Glomerular endothelial cell (primary cell): ENCODE data around the gene KXD1. TPM values are rescaled to one million over a fixed set of nuclear protein-coding genes. Genes with fewer than 3 reads are reported as not detected.
"Not testable (repeated sequence)": the region's sequence is repeated elsewhere in the genome, so short reads cannot be mapped to it uniquely, and the experiment has no call there.

Source experiments
- DNase-seq: peaks from one replicate; pipeline ENCODE4 v3.0.0-alpha.2; 2011; ENCODE audit warnings: low read depth, low spot score; ENCODE audit errors: extremely low read depth
- total RNA-seq: library from RNA; depleted of rRNA; stranded (reverse); fragments of >200 nt; gene quantifications from 2 replicates; pipeline ENCODE4 v1.2.3, GENCODE V29; 2015

The KXD1 gene
- total RNA-seq = 143 and 155 TPM in 2 replicates

GRCh38 chr19:18557411-18558201, at the start of gene KXD1:
Gene KXD1, plus strand, starts transcription at chr19:18557870. Its CDS starts 4,187 bp downstream, at chr19:18562057.
- DNase-seq = peak; percentile 98

- no peak for DNase-seq
Measured at GRCh38 chr19:18508585-18508984, 49.1 kb upstream of the KXD1 start.

GRCh38 chr19:18510216-18510615, 47.5 kb upstream of the KXD1 start:
- no peak for DNase-seq

GRCh38 chr19:18513868-18514267, 43.8 kb upstream of the KXD1 start:
- DNase-seq = no peak

GRCh38 chr19:18514800-18515682, 42.6 kb upstream of the KXD1 start:
- no peak for DNase-seq

- no peak for DNase-seq
Measured at GRCh38 chr19:18515959-18516358, 41.7 kb upstream of the KXD1 start.

- DNase-seq = no peak
Measured at GRCh38 chr19:18517606-18518005, 40.1 kb upstream of the KXD1 start.

- no peak for DNase-seq
Measured at GRCh38 chr19:18518639-18519038, 39.0 kb upstream of the KXD1 start.

- DNase-seq = no peak
Measured at GRCh38 chr19:18519962-18520847, 37.5 kb upstream of the KXD1 start.

GRCh38 chr19:18520848-18521691, 36.6 kb upstream of the KXD1 start:
- DNase-seq = no peak

- DNase-seq = no peak
Measured at GRCh38 chr19:18521692-18522123, 36.0 kb upstream of the KXD1 start, which contains the start of gene ELL. Gene ELL, minus strand, starts transcription at chr19:18522070. Its CDS starts 15 bp downstream, at chr19:18522055.

GRCh38 chr19:18522124-18522861, 35.4 kb upstream of the KXD1 start:
- peak; percentile 96 for DNase-seq

- DNase-seq = not testable (repeated sequence)
Measured at GRCh38 chr19:18522862-18523440, 34.7 kb upstream of the KXD1 start.

GRCh38 chr19:18523841-18524240, 33.8 kb upstream of the KXD1 start:
- DNase-seq = no peak

- no peak for DNase-seq
Measured at GRCh38 chr19:18526316-18526715, 31.4 kb upstream of the KXD1 start.

GRCh38 chr19:18529782-18530181, 27.9 kb upstream of the KXD1 start:
- no peak for DNase-seq

- no peak for DNase-seq
Measured at GRCh38 chr19:18531485-18531884, 26.2 kb upstream of the KXD1 start.

GRCh38 chr19:18532168-18532890, 25.3 kb upstream of the KXD1 start:
- DNase-seq = no peak
